Measurements from ENCODE around the gene SETD7. TPM values are rescaled to one million over a fixed set of nuclear protein-coding genes. Genes with fewer than 3 reads are reported as not detected.

The SETD7 gene
- total RNA-seq, 1 donor from 2014 or later: 8.2 TPM

DNA sequence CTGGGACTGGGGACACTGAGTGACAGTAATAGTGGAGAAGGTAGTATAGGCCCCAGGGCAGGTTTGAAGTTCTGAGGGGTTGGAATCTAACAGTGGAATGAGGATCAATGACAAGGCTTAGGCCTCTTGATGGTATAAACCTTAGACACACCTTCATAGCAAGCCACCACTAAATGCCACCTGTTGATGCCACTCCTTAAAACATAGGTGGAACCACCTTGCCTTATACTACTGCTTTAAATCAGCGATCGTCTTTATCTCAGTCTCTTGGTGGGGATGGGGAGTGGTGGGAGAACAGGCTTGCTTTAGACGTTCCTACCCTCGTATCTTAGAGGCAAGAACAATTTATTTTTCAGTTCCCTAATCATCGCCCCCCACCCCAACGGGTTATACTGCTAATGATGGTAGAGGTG is 100.9 kb downstream of the SETD7 start:
- peaks cover 75% of the 10 kb centered on the region for H3K79me2 ChIP-seq (ENCODE audit: low read depth)
- Mint-ChIP-seq H3K27ac (no peak overlapping the region), H3K4me1 (peaks cover 31% of the 10 kb centered on the region)

DNA sequence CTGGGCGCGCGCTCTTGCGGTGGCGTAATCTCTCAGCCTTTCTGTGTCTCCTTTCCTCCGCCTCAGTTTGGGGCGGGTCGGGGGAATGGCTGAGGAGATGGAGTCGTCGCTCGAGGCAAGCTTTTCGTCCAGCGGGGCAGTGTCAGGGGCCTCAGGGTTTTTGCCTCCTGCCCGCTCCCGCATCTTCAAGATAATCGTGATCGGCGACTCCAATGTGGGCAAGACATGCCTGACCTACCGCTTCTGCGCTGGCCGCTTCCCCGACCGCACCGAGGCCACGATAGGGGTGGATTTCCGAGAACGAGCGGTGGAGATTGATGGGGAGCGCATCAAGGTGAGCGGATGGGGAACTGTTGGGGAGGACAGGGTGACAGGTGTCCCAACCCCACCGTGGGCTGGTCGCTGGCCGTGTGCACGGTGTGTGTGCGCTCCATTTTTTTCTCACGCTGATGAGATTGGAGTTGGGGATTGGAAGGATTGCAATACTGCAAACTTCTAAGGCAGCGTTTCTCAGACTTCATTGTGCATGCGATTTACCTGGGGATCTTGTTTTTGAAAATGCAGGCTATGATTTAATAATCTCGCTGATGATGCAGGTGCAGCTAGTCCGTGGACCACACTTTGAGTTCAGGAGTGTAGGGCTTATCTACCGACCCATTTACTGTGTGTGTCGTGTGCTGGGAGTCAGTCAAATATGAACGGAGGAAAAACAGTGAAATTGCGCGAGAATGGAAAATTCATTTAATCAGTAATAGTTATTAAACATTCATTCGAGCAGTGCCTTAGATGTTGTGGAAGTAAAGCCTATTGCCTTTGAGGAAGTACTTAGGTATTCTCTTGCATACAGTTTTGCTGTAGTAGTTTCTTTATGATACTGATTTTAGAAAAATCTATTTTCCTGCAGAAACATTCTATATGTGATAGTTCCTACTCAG is 101.6 kb downstream of the SETD7 start, which contains the start of gene RAB33B:
RAB33B (plus strand) TSS at position 11 of the 935 bp plus-strand sequence; CDS start at position 86, 75 bp downstream.
- Histone ChIP-seq H3K79me2 (ENCODE audit: low read depth) (peaks cover 67% of the 10 kb centered on the region), H3K9me3 (ENCODE audit: low read depth) (no peaks in the 10 kb centered on the region), H3K27me3 (no peaks in the 10 kb centered on the region), H3K4me3 (peak within 1 kb of the TSS; percentile 81), H3K4me2 (peak within 1 kb of the TSS; percentile 94), H3K36me3 (no peaks in the 10 kb centered on the region), H3K27ac (peak within 1 kb of the TSS; percentile 88), H3F3A (ENCODE audit: low read depth) (peaks cover 14% of the 10 kb centered on the region), H3K4me1 (peaks cover 33% of the 10 kb centered on the region), H3K9ac (peak within 1 kb of the TSS; percentile 75), H4K20me1 (ENCODE audit: low read depth) (peaks cover 8% of the 10 kb centered on the region), H2AFZ (replicated peaks) (peak within 1 kb of the TSS; percentile 97)
- TF ChIP-seq, protein P1, sequence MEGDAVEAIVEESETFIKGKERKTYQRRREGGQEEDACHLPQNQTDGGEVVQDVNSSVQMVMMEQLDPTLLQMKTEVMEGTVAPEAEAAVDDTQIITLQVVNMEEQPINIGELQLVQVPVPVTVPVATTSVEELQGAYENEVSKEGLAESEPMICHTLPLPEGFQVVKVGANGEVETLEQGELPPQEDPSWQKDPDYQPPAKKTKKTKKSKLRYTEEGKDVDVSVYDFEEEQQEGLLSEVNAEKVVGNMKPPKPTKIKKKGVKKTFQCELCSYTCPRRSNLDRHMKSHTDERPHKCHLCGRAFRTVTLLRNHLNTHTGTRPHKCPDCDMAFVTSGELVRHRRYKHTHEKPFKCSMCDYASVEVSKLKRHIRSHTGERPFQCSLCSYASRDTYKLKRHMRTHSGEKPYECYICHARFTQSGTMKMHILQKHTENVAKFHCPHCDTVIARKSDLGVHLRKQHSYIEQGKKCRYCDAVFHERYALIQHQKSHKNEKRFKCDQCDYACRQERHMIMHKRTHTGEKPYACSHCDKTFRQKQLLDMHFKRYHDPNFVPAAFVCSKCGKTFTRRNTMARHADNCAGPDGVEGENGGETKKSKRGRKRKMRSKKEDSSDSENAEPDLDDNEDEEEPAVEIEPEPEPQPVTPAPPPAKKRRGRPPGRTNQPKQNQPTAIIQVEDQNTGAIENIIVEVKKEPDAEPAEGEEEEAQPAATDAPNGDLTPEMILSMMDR (IDR thresholded peaks at IDR 0.05): no peak
- no peak for TF ChIP-seq EZH2phosphoT487 (IDR thresholded peaks at IDR 0.05)
- no peak for TF ChIP-seq EZH2 (IDR thresholded peaks at IDR 0.05)
- Mint-ChIP-seq H3K36me3 (peaks cover 6% of the 10 kb centered on the region), H3K27ac (peak within 1 kb of the TSS; percentile 88), H3K9me3 (no peaks in the 10 kb centered on the region), H3K4me3 (peak within 1 kb of the TSS; percentile 95), H3K27me3 (ENCODE audit: insufficient read depth, low read depth) (peaks cover 4% of the 10 kb centered on the region), H3K4me1 (peaks cover 31% of the 10 kb centered on the region)
- peak; percentile 95 for DNase-seq (ENCODE audit: low spot score)

More for the DNA sequence above, 100.9 kb downstream of the SETD7 start:
- TF ChIP-seq EZH2phosphoT487 (IDR thresholded peaks at IDR 0.05) (no peak), EZH2 (IDR thresholded peaks at IDR 0.05) (no peak)
- TF ChIP-seq, protein P1 (IDR thresholded peaks at IDR 0.05): no peak
- H3K36me3 ChIP-seq: no peaks in the 10 kb centered on the region
- peaks cover 14% of the 10 kb centered on the region for H3F3A ChIP-seq (ENCODE audit: low read depth)
- H4K20me1 ChIP-seq (ENCODE audit: low read depth): peaks cover 8% of the 10 kb centered on the region
- peaks cover 4% of the 10 kb centered on the region for H3K27me3 Mint-ChIP-seq (ENCODE audit: insufficient read depth, low read depth)
- H3K4me3 ChIP-seq: peak overlapping the region; percentile 81
- no peaks in the 10 kb centered on the region for H3K9me3 Mint-ChIP-seq
- H3K9me3 ChIP-seq (ENCODE audit: low read depth): no peaks in the 10 kb centered on the region
- no peak overlapping the region for H3K9ac ChIP-seq
- peaks cover 33% of the 10 kb centered on the region for H3K4me1 ChIP-seq
- no peak overlapping the region for H2AFZ ChIP-seq (replicated peaks)
- DNase-seq (ENCODE audit: low spot score): no peak
- no peak overlapping the region for H3K27ac ChIP-seq
- no peaks in the 10 kb centered on the region for H3K27me3 ChIP-seq
- peak overlapping the region; percentile 94 for H3K4me2 ChIP-seq
- H3K36me3 Mint-ChIP-seq: peaks cover 6% of the 10 kb centered on the region
- H3K4me3 Mint-ChIP-seq: peak overlapping the region; percentile 95

DNA sequence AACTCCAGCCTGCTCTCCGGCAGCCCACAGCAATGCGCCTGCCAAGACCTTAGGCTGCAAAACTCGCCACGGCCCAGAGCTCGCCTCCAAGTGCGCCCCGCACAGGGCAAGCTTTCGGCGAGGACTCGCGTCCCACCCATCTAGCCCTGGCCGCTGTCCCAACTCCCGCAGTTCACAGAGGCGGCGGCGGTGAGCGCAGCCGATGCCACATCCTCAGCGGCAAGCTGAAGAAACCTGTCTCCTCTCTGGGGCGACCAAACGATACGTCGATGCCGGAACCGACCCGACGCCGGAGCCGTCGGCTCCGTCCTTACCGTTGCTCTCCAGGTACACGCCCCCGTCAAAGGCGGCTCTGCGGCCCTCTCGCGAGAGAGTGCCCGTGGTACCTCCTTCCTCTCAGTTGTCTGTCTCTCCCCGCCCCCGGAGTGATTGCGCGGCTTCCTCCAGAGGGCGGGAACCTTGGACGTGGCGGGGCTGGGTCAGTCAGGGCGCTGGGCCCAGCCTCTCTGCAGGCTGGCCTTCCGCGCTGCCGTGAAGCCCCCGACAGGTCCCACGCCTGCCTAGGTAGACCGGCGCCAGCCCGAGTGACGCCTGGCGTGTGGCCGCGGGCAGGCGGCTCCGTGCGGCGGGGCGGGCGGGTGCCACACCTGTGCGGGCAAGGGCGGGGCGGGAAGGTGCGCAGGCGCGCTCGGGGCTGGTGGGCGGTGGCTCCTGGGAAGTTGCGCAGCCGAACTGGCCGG is 102.5 kb downstream of the SETD7 start:
- peak; percentile 97 for DNase-seq (ENCODE audit: low spot score)
- Histone ChIP-seq H2AFZ (replicated peaks) (peak overlapping the region; percentile 92), H3K9ac (peak overlapping the region; percentile 38), H3K27me3 (no peaks in the 10 kb centered on the region), H3K4me3 (peak overlapping the region; percentile 81), H3K79me2 (ENCODE audit: low read depth) (peaks cover 59% of the 10 kb centered on the region), H3K9me3 (ENCODE audit: low read depth) (no peaks in the 10 kb centered on the region), H3K4me1 (peaks cover 33% of the 10 kb centered on the region), H3K4me2 (peak overlapping the region; percentile 94), H3F3A (ENCODE audit: low read depth) (peaks cover 14% of the 10 kb centered on the region), H4K20me1 (ENCODE audit: low read depth) (peaks cover 8% of the 10 kb centered on the region), H3K36me3 (no peaks in the 10 kb centered on the region), H3K27ac (peak overlapping the region; percentile 88)
- Mint-ChIP-seq H3K27me3 (ENCODE audit: insufficient read depth, low read depth) (peaks cover 4% of the 10 kb centered on the region), H3K4me1 (peaks cover 31% of the 10 kb centered on the region), H3K4me3 (peak overlapping the region; percentile 95), H3K9me3 (peaks cover 3% of the 10 kb centered on the region), H3K36me3 (peaks cover 13% of the 10 kb centered on the region), H3K27ac (peak overlapping the region; percentile 88)
- TF ChIP-seq, protein P1 (IDR thresholded peaks at IDR 0.05): no peak
- peak; percentile 28 for TF ChIP-seq EZH2 (IDR thresholded peaks at IDR 0.05)

Data from neural progenitor cell (in vitro differentiated cells).